Sciatic nerve (tissue), 2 donors: ENCODE results near the gene DUSP16. TPM values are rescaled to one million over a fixed set of nuclear protein-coding genes. Genes with fewer than 3 reads are reported as not detected.
"Not testable (repeated sequence)": the region's sequence is repeated elsewhere in the genome, so short reads cannot be mapped to it uniquely, and the experiment has no call there.

Experiments used
- ATAC-seq: fragments of 200-7000 bp; cut with Tn5 transposase; one replicate; pipeline ENCODE4 v1.9.1; 2020; ENCODE audit warnings: mild to moderate bottlenecking, moderate library complexity
- DNase-seq: peaks from one replicate; pipeline ENCODE4 v3.0.0-alpha.2; 2020; ENCODE audit warnings: low spot score
- intact Hi-C: fragments of 100-400 bp; cut with DNase I; formaldehyde crosslinking; loops from one replicate; pipeline ENCODE4 v1.14.2; 2022
- total RNA-seq: library from RNA; stranded (reverse); fragmentation: NEBNext Ultra II Directional; extraction: Animal tissue kit (Norgen Biotek cat#: 25700); gene quantifications from one replicate; pipeline ENCODE4 v1.2.1, GENCODE V29; 2021
- donor health status: DM: no; HTN: no; CAD: no.
- donor health status: DM: no; HTN: no; CAD: no.

Gene DUSP16
- total RNA-seq, 1 donor from 2014 or later = 28.6 TPM

GRCh38 chr12:12529783-12530421, 32.8 kb downstream of the DUSP16 start:
- no peak for ATAC-seq
- intact Hi-C loops = no loop called here

GRCh38 chr12:12528361-12529270, 34.0 kb downstream of the DUSP16 start:
- ATAC-seq (no peak), DNase-seq (no peak)
- intact Hi-C loops = no loop called here

More at GRCh38 chr12:12529783-12530421, 32.8 kb downstream of the DUSP16 start:
- no peak for DNase-seq

GRCh38 chr12:12527820-12528296, 34.8 kb downstream of the DUSP16 start:
- intact Hi-C loops = no loop called here
- DNase-seq (no peak), ATAC-seq (no peak)

GRCh38 chr12:12524128-12524527, 38.5 kb downstream of the DUSP16 start:
- intact Hi-C loops = no loop called here
- ATAC-seq (no peak), DNase-seq (no peak)

GRCh38 chr12:12523229-12523628, 39.4 kb downstream of the DUSP16 start:
- DNase-seq (no peak), ATAC-seq (no peak)
- intact Hi-C loops = no loop called here

- DNase-seq, intact Hi-C loops, ATAC-seq: not testable (repeated sequence)
These were observed 40.0 kb downstream of the DUSP16 start for GRCh38 chr12:12522657-12523056.

GRCh38 chr12:12521888-12522287, 40.8 kb downstream of the DUSP16 start:
- intact Hi-C loops = no loop called here
- DNase-seq = no peak
- ATAC-seq = peak; percentile 17

GRCh38 chr12:12521044-12521485, 41.6 kb downstream of the DUSP16 start:
- intact Hi-C loops = no loop called here
- DNase-seq (no peak), ATAC-seq (no peak)

GRCh38 chr12:12520273-12520672, 42.4 kb downstream of the DUSP16 start:
- ATAC-seq (no peak), DNase-seq (no peak)
- intact Hi-C loops = no loop called here

- no peak for DNase-seq
- no peak for ATAC-seq
- intact Hi-C loops = no loop called here
These were observed 43.2 kb downstream of the DUSP16 start for GRCh38 chr12:12519354-12519998.

GRCh38 chr12:12518919-12519318, 43.7 kb downstream of the DUSP16 start:
- no peak for DNase-seq
- intact Hi-C loops = no loop called here
- ATAC-seq = no peak

GRCh38 chr12:12518464-12518845, 44.2 kb downstream of the DUSP16 start:
- intact Hi-C loops = no loop called here
- DNase-seq (no peak), ATAC-seq (no peak)

GRCh38 chr12:12513416-12514006, 49.2 kb downstream of the DUSP16 start:
- ATAC-seq (peak; percentile 42), DNase-seq (no peak)
- intact Hi-C loops = no loop called here

GRCh38 chr12:12511895-12512711, 50.6 kb downstream of the DUSP16 start:
- no peak for DNase-seq
- ATAC-seq = no peak
- intact Hi-C loops = no loop called here

GRCh38 chr12:12511021-12511783, 51.5 kb downstream of the DUSP16 start:
- intact Hi-C loops = no loop called here
- ATAC-seq (no peak), DNase-seq (no peak)

- ATAC-seq = no peak
- no peak for DNase-seq
- intact Hi-C loops = no loop called here
These were observed 52.1 kb downstream of the DUSP16 start for GRCh38 chr12:12510551-12510950.

- no peak for DNase-seq
- no peak for ATAC-seq
- intact Hi-C loops = no loop called here
These were observed 52.5 kb downstream of the DUSP16 start for GRCh38 chr12:12510141-12510540.

GRCh38 chr12:12508612-12509011, 54.1 kb downstream of the DUSP16 start:
- ATAC-seq = no peak
- no peak for DNase-seq
- intact Hi-C loops = no loop called here
